ENCODE measurements around the gene NSMCE4A. TPM values are rescaled to one million over a fixed set of nuclear protein-coding genes. Genes with fewer than 3 reads are reported as not detected.

The NSMCE4A gene
- total RNA-seq, 6 experiments from 2014 or later: 17.0 to 46.5 (median 30.6) TPM

DNA sequence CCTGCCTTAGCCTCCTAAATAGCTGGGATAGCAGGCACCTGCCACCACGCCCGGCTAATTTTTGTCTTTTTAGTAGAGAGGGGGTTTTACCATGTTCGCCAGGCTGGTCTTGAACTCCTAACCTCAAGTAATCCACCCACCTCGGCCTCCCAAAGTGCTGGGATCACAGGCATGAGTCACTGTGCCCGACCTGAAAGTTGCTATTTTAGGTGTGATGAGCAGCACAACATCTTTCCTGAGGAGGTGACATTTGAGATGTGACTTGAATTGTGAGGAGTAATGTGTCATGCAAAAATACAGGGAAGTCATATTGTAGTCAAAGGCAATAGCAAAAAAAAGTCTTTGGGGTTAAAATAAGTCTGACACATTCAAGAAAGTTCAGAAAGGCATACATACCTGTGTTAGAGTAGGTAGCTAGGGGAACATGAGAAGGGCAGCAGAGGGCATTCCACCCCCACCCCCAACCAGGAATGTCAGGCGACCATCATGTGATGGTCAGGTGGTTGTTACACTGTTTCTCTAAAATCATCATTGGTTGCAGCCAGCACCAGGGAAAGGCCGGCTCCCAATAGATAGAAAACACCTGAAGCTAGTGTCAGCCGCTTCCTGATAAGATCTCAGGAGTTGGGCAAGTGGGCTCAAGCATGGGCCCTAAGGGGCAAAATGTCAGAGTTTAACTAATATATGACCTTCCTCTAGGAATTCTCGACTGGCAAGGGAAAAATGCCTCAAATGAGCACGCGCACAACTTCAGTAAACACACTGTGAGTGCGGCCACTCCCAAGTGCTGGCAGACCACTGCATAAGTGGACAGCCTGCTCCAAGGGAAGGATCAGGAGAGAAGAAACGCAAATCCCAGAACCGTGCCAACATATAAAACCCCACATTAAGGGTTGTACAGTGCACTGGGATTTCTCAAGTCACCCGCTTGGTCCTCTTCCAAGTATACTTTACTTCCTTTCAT lies 13.6 kb upstream of the NSMCE4A start, which contains the start of gene TACC2:
Gene TACC2 (plus strand): TSS at position 803 of the 964 bp plus-strand sequence. CDS start 32,819 bp downstream, outside the sequence.
- ATAC-seq (no peak), DNase-seq (no peak)
- H3K27me3 ChIP-seq: no peaks in the 10 kb centered on the region
- peaks cover 0 to 11% (median 0%) of the 10 kb centered on the region in 4 donors for H3K4me1 ChIP-seq
- H3K4me3 ChIP-seq: peak within 1 kb of the TSS in 2 of 3 donors; percentile 6 to 27
- H3K27ac ChIP-seq: peak within 1 kb of the TSS in 2 of 3 donors; percentile 18 to 67
- no peaks in the 10 kb centered on the region for H3K9me3 ChIP-seq
- H3K36me3 ChIP-seq: no peaks in the 10 kb centered on the region
- no peak for TF ChIP-seq POLR2A (IDR thresholded peaks at IDR 0.05)
- TF ChIP-seq, protein P1, sequence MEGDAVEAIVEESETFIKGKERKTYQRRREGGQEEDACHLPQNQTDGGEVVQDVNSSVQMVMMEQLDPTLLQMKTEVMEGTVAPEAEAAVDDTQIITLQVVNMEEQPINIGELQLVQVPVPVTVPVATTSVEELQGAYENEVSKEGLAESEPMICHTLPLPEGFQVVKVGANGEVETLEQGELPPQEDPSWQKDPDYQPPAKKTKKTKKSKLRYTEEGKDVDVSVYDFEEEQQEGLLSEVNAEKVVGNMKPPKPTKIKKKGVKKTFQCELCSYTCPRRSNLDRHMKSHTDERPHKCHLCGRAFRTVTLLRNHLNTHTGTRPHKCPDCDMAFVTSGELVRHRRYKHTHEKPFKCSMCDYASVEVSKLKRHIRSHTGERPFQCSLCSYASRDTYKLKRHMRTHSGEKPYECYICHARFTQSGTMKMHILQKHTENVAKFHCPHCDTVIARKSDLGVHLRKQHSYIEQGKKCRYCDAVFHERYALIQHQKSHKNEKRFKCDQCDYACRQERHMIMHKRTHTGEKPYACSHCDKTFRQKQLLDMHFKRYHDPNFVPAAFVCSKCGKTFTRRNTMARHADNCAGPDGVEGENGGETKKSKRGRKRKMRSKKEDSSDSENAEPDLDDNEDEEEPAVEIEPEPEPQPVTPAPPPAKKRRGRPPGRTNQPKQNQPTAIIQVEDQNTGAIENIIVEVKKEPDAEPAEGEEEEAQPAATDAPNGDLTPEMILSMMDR (IDR thresholded peaks at IDR 0.05): no peak
- WGBS (ENCODE audit: insufficient coverage, low coverage, low lambda C conversion rate, missing lambda C conversion rate): 81% methylated on average over 7 of the region's 15 CpGs
- intact Hi-C loops (cut with DNase I): loop anchor here in 1 of 2 donors (10.0 kb wide), 1 partner anchor 56 kb away; no protein-coding TSS in a partner anchor

DNA sequence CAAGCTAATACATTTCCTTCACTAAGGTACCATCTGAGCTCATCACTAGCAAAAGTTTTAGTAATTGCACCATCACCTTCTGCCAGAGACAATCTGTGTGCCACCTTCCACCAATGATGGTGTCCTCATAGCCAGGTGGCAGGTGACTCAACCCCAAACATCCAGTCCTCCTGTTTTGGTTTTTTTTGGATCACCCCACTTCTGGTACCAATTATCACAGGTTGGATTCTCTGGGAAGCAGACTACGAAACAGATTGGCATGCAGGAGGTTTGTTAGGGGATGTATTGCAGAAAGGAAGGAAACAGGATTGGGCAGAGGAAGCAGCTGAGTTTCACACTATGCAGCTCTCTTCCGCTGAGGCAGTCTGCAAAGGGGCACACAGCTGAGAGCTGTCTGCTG lies 9.4 kb upstream of the NSMCE4A start:
- no peaks in the 10 kb centered on the region for H3K27me3 ChIP-seq
- H3K9me3 ChIP-seq: no peaks in the 10 kb centered on the region
- no peaks in the 10 kb centered on the region for H3K36me3 ChIP-seq
- peaks cover 0 to 6% (median 0%) of the 10 kb centered on the region in 4 donors for H3K4me1 ChIP-seq
- WGBS (ENCODE audit: insufficient coverage, low coverage, low lambda C conversion rate, missing lambda C conversion rate): 57% methylated on average over 2 of the region's 2 CpGs
- H3K4me3 ChIP-seq: no peak overlapping the region
- no peak for DNase-seq
- no peak for TF ChIP-seq POLR2A (IDR thresholded peaks at IDR 0.05)
- TF ChIP-seq, protein P1 (IDR thresholded peaks at IDR 0.05): no peak
- no peak overlapping the region for H3K27ac ChIP-seq
- no peak for ATAC-seq
- intact Hi-C loops (cut with DNase I): loop anchor here in 1 of 2 donors (10.0 kb wide), 1 partner anchor 60 kb away; no protein-coding TSS in a partner anchor

DNA sequence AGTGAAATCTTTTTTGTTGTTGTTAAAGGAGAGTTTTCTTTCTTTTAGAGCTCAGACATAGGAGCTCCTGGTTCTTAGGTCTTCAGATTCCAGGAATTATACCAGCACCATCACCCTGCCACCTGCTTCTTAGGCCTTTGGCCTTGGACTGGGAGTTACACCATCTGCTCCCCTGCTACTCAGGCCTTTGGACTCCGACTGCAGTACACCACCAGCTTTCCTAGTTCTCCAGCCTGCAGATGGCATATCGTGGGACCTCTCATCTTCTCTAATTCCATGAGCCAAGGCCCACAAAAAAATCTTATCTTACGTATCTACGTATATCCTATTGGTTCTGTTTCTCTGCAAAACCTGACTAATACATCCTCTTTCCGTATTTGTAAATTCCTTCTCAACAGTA lies 8.8 kb upstream of the NSMCE4A start:
- Histone ChIP-seq H3K4me3 (no peak overlapping the region), H3K27ac (no peak overlapping the region), H3K36me3 (no peaks in the 10 kb centered on the region), H3K9me3 (no peaks in the 10 kb centered on the region), H3K4me1 (peaks cover 0 to 6% (median 0%) of the 10 kb centered on the region in 4 donors), H3K27me3 (no peaks in the 10 kb centered on the region)
- DNase-seq: no peak
- TF ChIP-seq, protein P1 (IDR thresholded peaks at IDR 0.05): no peak
- no peak for TF ChIP-seq POLR2A (IDR thresholded peaks at IDR 0.05)
- peak; percentile 30 to 77 (median 60) for ATAC-seq
- WGBS (ENCODE audit: insufficient coverage, low coverage, low lambda C conversion rate, missing lambda C conversion rate): 69% methylated on average over 5 of the region's 5 CpGs
- intact Hi-C loops (cut with DNase I): loop anchor here in 1 of 2 donors (10.0 kb wide), 1 partner anchor 61 kb away; no protein-coding TSS in a partner anchor

DNA sequence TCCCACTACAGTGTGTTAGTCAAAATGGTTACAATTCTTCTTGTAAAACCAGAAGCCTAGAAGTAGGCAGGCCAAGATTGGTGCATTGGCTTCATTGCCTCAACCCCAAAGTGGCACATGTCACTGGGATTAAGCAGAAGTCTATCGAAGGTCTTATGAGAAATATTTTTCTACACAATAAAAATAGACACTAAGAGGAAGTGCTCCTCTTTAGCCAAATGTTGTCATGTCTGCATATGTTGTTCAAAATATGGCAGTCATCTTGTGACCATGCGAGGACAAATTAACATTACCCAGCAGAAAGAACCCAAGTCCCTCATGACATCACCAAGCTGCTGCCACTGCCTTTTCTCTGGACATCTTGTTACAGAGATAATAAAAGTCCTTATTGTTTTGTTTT lies 6.3 kb upstream of the NSMCE4A start:
- no peak for TF ChIP-seq POLR2A (IDR thresholded peaks at IDR 0.05)
- TF ChIP-seq, protein P1 (IDR thresholded peaks at IDR 0.05): no peak
- no peak for ATAC-seq
- 96% methylated on average over 2 of the region's 2 CpGs for WGBS (ENCODE audit: insufficient coverage, low coverage, low lambda C conversion rate, missing lambda C conversion rate)
- peaks cover 0 to 15% (median 3%) of the 10 kb centered on the region in 4 donors for H3K4me1 ChIP-seq
- H3K4me3 ChIP-seq: no peak overlapping the region
- H3K27ac ChIP-seq: no peak overlapping the region
- intact Hi-C loops (cut with DNase I): loop anchor here in 1 of 2 donors (10.0 kb wide), 1 partner anchor 63 kb away; no protein-coding TSS in a partner anchor
- DNase-seq: no peak
- no peaks in the 10 kb centered on the region for H3K36me3 ChIP-seq
- no peaks in the 10 kb centered on the region for H3K27me3 ChIP-seq
- no peaks in the 10 kb centered on the region for H3K9me3 ChIP-seq
